HepG2 (cell line): Measurements from ENCODE around the gene MAGIX. TPM values are rescaled to one million over a fixed set of nuclear protein-coding genes. Genes with fewer than 3 reads are reported as not detected.

ENCODE experiments used
- ATF7 ChIP-seq, 2 experiments: fragments of 450-650 bp in 1 of 2; sonication (generic) in 1 of 2; formaldehyde crosslinking in 1 of 2; IDR thresholded peaks; 2 replicates each; pipeline versions ENCODE4 v1.4.0 to v1.6.1; 2016 to 2020; ENCODE audit warnings: antibody characterized with exemption in 1 of 2, mild to moderate bottlenecking in 1 of 2, missing genetic modification reagents in 1 of 2
- CREM ChIP-seq, 2 experiments: sonication (generic) in 1 of 2; formaldehyde crosslinking in 1 of 2; IDR thresholded peaks; 2 replicates each; pipeline versions ENCODE4 v1.4.0 to v1.6.1; 2016 to 2020; ENCODE audit warnings: antibody characterized with exemption in 1 of 2, mild to moderate bottlenecking in 1 of 2, missing genetic modification reagents in 1 of 2
- HMG20B ChIP-seq: conservative IDR thresholded peaks from 2 replicates; pipeline ENCODE4 v1.6.1; 2016; ENCODE audit warnings: missing genetic modification reagents, missing compliant biosample characterization
- KDM5B ChIP-seq: sonication (generic); formaldehyde crosslinking; IDR thresholded peaks from 2 replicates; pipeline ENCODE4 v1.4.0; 2020; ENCODE audit warnings: missing genetic modification reagents, mild to moderate bottlenecking, borderline replicate concordance
- MAFG ChIP-seq: sonication (generic); formaldehyde crosslinking; IDR thresholded peaks from 2 replicates; pipeline ENCODE4 v1.5.1; 2020; ENCODE audit warnings: mild to moderate bottlenecking, missing genetic modification reagents
- TCF12 ChIP-seq, 2 experiments: fragments of 450-650 bp in 1 of 2; sonication (generic) in 1 of 2; formaldehyde crosslinking in 1 of 2; IDR thresholded peaks; 2 replicates each; pipeline versions ENCODE4 v1.6.1 to v1.8.0; 2017 to 2022; ENCODE audit warnings: antibody characterized with exemption in 1 of 2, mild to moderate bottlenecking in 1 of 2, missing genetic modification reagents in 1 of 2, moderate library complexity in 1 of 2
- ZNF20 ChIP-seq: sonication (generic); formaldehyde crosslinking; IDR thresholded peaks from 2 replicates; pipeline ENCODE4 v1.4.0; 2020; ENCODE audit warnings: mild to moderate bottlenecking, moderate library complexity, missing genetic modification reagents
- ZNF225 ChIP-seq: sonication (generic); formaldehyde crosslinking; IDR thresholded peaks from 2 replicates; pipeline ENCODE4 v1.4.0; 2020; ENCODE audit warnings: mild to moderate bottlenecking, missing genetic modification reagents
- ZNF510 ChIP-seq: sonication (generic); formaldehyde crosslinking; IDR thresholded peaks from 2 replicates; pipeline ENCODE4 v1.4.0; 2020; ENCODE audit warnings: low read depth, mild to moderate bottlenecking, missing genetic modification reagents
- ZNF543 ChIP-seq: sonication (generic); formaldehyde crosslinking; IDR thresholded peaks from 2 replicates; pipeline ENCODE4 v1.4.0; 2020; ENCODE audit warnings: mild to moderate bottlenecking, missing genetic modification reagents
- ZNF549 ChIP-seq: sonication (generic); formaldehyde crosslinking; IDR thresholded peaks from 2 replicates; pipeline ENCODE4 v1.5.0; 2020; ENCODE audit warnings: missing genetic modification reagents
- polyA plus RNA-seq, 8 experiments: library from polyadenylated mRNA; depleted of rRNA in 3 of 8; stranded (reverse) in 7 of 8; unstranded in 1 of 8; fragments of >200 nt; fragmentation: Illumina TruSeq in 4 of 8; extraction: Trizol in 4 of 8; gene quantifications; 2 replicates each; pipeline versions ENCODE4 v1.2.1 to v1.2.3, GENCODE V29; 2011 to 2016; ENCODE audit warnings: low read depth in 4 of 8, missing spikeins in 1 of 8, mixed read lengths in 1 of 8; ENCODE audit not compliant: insufficient read depth in 1 of 8
- total RNA-seq, 5 experiments: library from RNA; depleted of rRNA; stranded (reverse); fragments of >200 nt; fragmentation: Illumina TruSeq; extraction: Trizol; gene quantifications; 2 replicates each; pipeline ENCODE4 v1.2.3, GENCODE V29; 2016; ENCODE audit warnings: low read depth in 1 of 5
- TF ChIP-seq, protein P1 (sequence below): IDR thresholded peaks from 2 replicates; pipeline ENCODE4 v1.6.1; 2016; ENCODE audit warnings: low read depth
- TF ChIP-seq, protein P2 (sequence below): sonication (generic); formaldehyde crosslinking; IDR thresholded peaks from 2 replicates; pipeline ENCODE4 v1.5.0; 2020; ENCODE audit warnings: missing genetic modification reagents
- TF ChIP-seq, protein P3 (sequence below): sonication (generic); formaldehyde crosslinking; IDR thresholded peaks from 2 replicates; pipeline ENCODE4 v1.4.0; 2020; ENCODE audit warnings: missing genetic modification reagents
- TF ChIP-seq, protein P4 (sequence below): sonication (generic); IDR thresholded peaks from 2 replicates; pipeline ENCODE4 v1.6.1; 2016; ENCODE audit warnings: low read depth, borderline replicate concordance
- TF ChIP-seq, protein P5 (sequence below): sonication (generic); formaldehyde crosslinking; IDR thresholded peaks from 2 replicates; pipeline ENCODE4 v1.4.0; 2020; ENCODE audit warnings: mild to moderate bottlenecking, missing genetic modification reagents
- TF ChIP-seq, protein P6 (sequence below): sonication (generic); formaldehyde crosslinking; IDR thresholded peaks from 2 replicates; pipeline ENCODE4 v1.4.0; 2020; ENCODE audit warnings: mild to moderate bottlenecking, low read depth, missing genetic modification reagents

MAGIX gene
- total and polyA plus RNA-seq, 2 of the 13 experiments (the other 11 are each of a cell fraction or from before 2014, with no cell fraction given), result 0.63 to 1.2 TPM

DNA sequence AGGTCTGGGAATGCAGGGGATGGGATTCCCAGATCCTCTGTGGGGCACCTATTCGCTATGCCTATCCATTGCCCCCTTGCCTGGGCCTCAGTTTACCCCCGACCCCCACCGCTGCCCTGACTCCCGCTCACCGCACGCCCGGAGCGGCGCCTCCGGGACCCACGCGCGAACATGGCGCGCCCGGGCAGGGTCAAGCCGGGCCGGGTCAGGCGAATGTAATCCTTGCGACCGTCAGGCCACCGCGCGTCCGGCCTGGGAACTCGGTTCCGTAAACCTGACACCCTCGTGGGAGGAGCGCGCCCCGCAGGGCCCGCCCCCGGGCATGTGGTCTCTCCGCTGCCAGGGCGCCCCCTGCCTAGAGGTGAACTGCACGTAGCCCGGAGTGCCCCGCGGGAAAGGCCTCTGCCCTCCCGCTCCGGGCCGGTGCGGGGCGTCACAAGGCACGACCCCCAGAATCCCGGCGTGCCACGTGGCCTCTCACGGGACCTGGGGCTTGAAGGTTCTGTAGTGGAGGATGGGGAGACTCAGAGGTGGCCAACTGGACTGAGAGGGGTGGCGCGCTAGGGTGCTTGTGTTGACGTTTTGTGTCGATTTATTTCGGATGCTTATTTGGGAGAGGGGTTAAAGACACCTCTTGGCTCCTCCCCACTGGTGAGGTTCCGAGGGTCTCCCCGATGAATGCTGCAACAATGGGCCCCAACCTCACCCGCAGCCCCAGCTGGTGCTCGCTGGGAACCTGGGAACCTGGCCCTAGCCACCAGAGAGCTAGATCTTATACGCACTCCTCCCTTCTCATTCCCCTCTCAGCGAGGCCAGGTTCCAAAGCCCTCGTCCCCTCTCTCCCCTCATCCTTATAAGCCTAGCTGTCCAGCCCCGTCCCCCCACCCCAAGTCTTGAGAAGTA lies 23.8 kb downstream of the MAGIX start, which contains the start of gene PRICKLE3 (continued):
- TF ChIP-seq, protein P1, sequence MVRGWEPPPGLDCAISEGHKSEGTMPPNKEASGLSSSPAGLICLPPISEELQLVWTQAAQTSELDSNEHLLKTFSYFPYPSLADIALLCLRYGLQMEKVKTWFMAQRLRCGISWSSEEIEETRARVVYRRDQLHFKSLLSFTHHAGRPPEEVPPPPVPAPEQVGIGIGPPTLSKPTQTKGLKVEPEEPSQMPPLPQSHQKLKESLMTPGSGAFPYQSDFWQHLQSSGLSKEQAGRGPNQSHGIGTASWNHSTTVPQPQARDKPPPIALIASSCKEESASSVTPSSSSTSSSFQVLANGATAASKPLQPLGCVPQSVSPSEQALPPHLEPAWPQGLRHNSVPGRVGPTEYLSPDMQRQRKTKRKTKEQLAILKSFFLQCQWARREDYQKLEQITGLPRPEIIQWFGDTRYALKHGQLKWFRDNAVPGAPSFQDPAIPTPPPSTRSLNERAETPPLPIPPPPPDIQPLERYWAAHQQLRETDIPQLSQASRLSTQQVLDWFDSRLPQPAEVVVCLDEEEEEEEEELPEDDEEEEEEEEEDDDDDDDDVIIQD, result no peak
- TF ChIP-seq, protein P2, sequence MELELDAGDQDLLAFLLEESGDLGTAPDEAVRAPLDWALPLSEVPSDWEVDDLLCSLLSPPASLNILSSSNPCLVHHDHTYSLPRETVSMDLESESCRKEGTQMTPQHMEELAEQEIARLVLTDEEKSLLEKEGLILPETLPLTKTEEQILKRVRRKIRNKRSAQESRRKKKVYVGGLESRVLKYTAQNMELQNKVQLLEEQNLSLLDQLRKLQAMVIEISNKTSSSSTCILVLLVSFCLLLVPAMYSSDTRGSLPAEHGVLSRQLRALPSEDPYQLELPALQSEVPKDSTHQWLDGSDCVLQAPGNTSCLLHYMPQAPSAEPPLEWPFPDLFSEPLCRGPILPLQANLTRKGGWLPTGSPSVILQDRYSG, result no peak
- peak; percentile 46; the same call in 1 of the 2 replicates for TF ChIP-seq KDM5B (CRISPR knock-in tag)
- no peak for TF ChIP-seq ZNF510 (CRISPR knock-in tag)
- no peak for TF ChIP-seq TCF12 (IDR thresholded peaks at IDR 0.05)
- no peak for TF ChIP-seq TCF12 (CRISPR knock-in tag; IDR thresholded peaks at IDR 0.05)
- TF ChIP-seq ZNF543, result no peak
- TF ChIP-seq, protein P3, sequence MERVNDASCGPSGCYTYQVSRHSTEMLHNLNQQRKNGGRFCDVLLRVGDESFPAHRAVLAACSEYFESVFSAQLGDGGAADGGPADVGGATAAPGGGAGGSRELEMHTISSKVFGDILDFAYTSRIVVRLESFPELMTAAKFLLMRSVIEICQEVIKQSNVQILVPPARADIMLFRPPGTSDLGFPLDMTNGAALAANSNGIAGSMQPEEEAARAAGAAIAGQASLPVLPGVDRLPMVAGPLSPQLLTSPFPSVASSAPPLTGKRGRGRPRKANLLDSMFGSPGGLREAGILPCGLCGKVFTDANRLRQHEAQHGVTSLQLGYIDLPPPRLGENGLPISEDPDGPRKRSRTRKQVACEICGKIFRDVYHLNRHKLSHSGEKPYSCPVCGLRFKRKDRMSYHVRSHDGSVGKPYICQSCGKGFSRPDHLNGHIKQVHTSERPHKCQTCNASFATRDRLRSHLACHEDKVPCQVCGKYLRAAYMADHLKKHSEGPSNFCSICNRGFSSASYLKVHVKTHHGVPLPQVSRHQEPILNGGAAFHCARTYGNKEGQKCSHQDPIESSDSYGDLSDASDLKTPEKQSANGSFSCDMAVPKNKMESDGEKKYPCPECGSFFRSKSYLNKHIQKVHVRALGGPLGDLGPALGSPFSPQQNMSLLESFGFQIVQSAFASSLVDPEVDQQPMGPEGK (CRISPR knock-in tag), result peak; percentile 52; the same call in 1 of the 2 replicates
- no peak for TF ChIP-seq HMG20B (CRISPR knock-in tag)
- TF ChIP-seq ZNF20 (CRISPR knock-in tag), result no peak
- TF ChIP-seq, protein P4, sequence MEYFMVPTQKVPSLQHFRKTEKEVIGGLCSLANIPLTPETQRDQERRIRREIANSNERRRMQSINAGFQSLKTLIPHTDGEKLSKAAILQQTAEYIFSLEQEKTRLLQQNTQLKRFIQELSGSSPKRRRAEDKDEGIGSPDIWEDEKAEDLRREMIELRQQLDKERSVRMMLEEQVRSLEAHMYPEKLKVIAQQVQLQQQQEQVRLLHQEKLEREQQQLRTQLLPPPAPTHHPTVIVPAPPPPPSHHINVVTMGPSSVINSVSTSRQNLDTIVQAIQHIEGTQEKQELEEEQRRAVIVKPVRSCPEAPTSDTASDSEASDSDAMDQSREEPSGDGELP, result 0 out of 2 replicates have a peak, but pooled peaks have one; percentile 26
- TF ChIP-seq MAFG, result no peak
- no peak for TF ChIP-seq ATF7 (IDR thresholded peaks at IDR 0.05)
- no peak for TF ChIP-seq ATF7 (CRISPR knock-in tag; IDR thresholded peaks at IDR 0.05)
- no peak for TF ChIP-seq ZNF549 (CRISPR knock-in tag)
- no peak for TF ChIP-seq CREM (IDR thresholded peaks at IDR 0.05)
- TF ChIP-seq CREM (CRISPR knock-in tag; IDR thresholded peaks at IDR 0.05), result no peak
- no peak for TF ChIP-seq ZNF225 (CRISPR knock-in tag)
- TF ChIP-seq, protein P5, sequence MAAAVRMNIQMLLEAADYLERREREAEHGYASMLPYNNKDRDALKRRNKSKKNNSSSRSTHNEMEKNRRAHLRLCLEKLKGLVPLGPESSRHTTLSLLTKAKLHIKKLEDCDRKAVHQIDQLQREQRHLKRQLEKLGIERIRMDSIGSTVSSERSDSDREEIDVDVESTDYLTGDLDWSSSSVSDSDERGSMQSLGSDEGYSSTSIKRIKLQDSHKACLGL (CRISPR knock-in tag), result peak; percentile 56; the same call in 1 of the 2 replicates
- TF ChIP-seq, protein P6, sequence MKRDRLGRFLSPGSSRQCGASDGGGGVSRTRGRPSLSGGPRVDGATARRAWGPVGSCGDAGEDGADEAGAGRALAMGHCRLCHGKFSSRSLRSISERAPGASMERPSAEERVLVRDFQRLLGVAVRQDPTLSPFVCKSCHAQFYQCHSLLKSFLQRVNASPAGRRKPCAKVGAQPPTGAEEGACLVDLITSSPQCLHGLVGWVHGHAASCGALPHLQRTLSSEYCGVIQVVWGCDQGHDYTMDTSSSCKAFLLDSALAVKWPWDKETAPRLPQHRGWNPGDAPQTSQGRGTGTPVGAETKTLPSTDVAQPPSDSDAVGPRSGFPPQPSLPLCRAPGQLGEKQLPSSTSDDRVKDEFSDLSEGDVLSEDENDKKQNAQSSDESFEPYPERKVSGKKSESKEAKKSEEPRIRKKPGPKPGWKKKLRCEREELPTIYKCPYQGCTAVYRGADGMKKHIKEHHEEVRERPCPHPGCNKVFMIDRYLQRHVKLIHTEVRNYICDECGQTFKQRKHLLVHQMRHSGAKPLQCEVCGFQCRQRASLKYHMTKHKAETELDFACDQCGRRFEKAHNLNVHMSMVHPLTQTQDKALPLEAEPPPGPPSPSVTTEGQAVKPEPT, result no peak
